HG03066 (cell line): ENCODE results near the gene UGT1A6.
"Not testable (repeated sequence)": the region's sequence is repeated elsewhere in the genome, so short reads cannot be mapped to it uniquely, and the experiment has no call there.

Experiments used
- ATAC-seq: cut with Tn5 transposase; IDR thresholded peaks from one replicate; pipeline ENCODE4 v1.9.1; 2021; ENCODE audit warnings: low read depth; ENCODE audit not compliant: unreplicated experiment

UGT1A6 gene

GRCh38 chr2:233692648-233693047, at the start of gene UGT1A6:
Gene UGT1A6, plus strand, starts transcription at chr2:233692890. Its CDS starts 115 bp downstream, at chr2:233693005.
- no peak for ATAC-seq

GRCh38 chr2:233643128-233643527, 49.6 kb upstream of the UGT1A6 start:
- no peak for ATAC-seq

- ATAC-seq, result not testable (repeated sequence)
These were observed 46.7 kb upstream of the UGT1A6 start for GRCh38 chr2:233646033-233646432.

- ATAC-seq, result no peak
These were observed 41.7 kb upstream of the UGT1A6 start for GRCh38 chr2:233650981-233651380.

- ATAC-seq, result no peak
These were observed 41.3 kb upstream of the UGT1A6 start for GRCh38 chr2:233651430-233651829.

- ATAC-seq, result no peak
These were observed 38.2 kb upstream of the UGT1A6 start for GRCh38 chr2:233654501-233654900.

- no peak for ATAC-seq
These were observed 37.6 kb upstream of the UGT1A6 start for GRCh38 chr2:233655043-233655442.

GRCh38 chr2:233655943-233656342, 36.7 kb upstream of the UGT1A6 start:
- ATAC-seq, result not testable (repeated sequence)

- ATAC-seq, result no peak
These were observed 36.2 kb upstream of the UGT1A6 start for GRCh38 chr2:233656443-233656842.

GRCh38 chr2:233658610-233659009, 34.1 kb upstream of the UGT1A6 start:
- ATAC-seq, result no peak

- no peak for ATAC-seq
These were observed 28.8 kb upstream of the UGT1A6 start for GRCh38 chr2:233663911-233664310.

GRCh38 chr2:233668605-233669260, 24.0 kb upstream of the UGT1A6 start:
- no peak for ATAC-seq

GRCh38 chr2:233671290-233672161, 21.2 kb upstream of the UGT1A6 start, which contains the start of gene UGT1A9:
Gene UGT1A9, plus strand, starts transcription at chr2:233671898. Its CDS starts 37 bp downstream, at chr2:233671935.
- no peak for ATAC-seq

- ATAC-seq, result no peak
These were observed 19.8 kb upstream of the UGT1A6 start for GRCh38 chr2:233672886-233673285.

GRCh38 chr2:233673896-233674295, 18.8 kb upstream of the UGT1A6 start:
- no peak for ATAC-seq

GRCh38 chr2:233674314-233674713, 18.4 kb upstream of the UGT1A6 start:
- no peak for ATAC-seq

GRCh38 chr2:233674995-233675394, 17.7 kb upstream of the UGT1A6 start:
- no peak for ATAC-seq

GRCh38 chr2:233676046-233676445, 16.6 kb upstream of the UGT1A6 start:
- ATAC-seq, result no peak

- no peak for ATAC-seq
These were observed 13.5 kb upstream of the UGT1A6 start for GRCh38 chr2:233679196-233679595.

GRCh38 chr2:233680361-233681045, 12.2 kb upstream of the UGT1A6 start:
- no peak for ATAC-seq

- no peak for ATAC-seq
These were observed 11.1 kb upstream of the UGT1A6 start, which contains the start of gene UGT1A7 for GRCh38 chr2:233681521-233682099. Gene UGT1A7, plus strand, starts transcription at chr2:233681901. Its CDS starts 37 bp downstream, at chr2:233681938.
